Ovary (tissue), 3 donors: ENCODE data around the gene CPT1B.
A peak's percentile ranks its signal among the peaks of the same experiment; 100 is the strongest.

Experiments used
- EP300 ChIP-seq: sonication (generic); formaldehyde crosslinking; IDR thresholded peaks from one replicate; pipeline ENCODE4 v1.6.1; 2017; ENCODE audit warnings: antibody characterized with exemption
- POLR2A ChIP-seq: fragments of 450-650 bp; IDR thresholded peaks from one replicate; pipeline ENCODE4 v1.6.1; 2017; ENCODE audit warnings: antibody characterized with exemption, mild to moderate bottlenecking, moderate library complexity
- TF ChIP-seq, protein P1 (sequence below), 3 donors: fragments of 450-650 bp in 2 of 3; fragments of 200-600 bp in 1 of 3; IDR thresholded peaks; one replicate each; pipeline versions ENCODE4 v1.5.1 to v1.8.0; 2016 to 2022; ENCODE audit warnings: antibody characterized with exemption in 3 of 3, mild to moderate bottlenecking in 1 of 3
- donor health status: DM: no; HTN: no; CAD: no.

DNA sequence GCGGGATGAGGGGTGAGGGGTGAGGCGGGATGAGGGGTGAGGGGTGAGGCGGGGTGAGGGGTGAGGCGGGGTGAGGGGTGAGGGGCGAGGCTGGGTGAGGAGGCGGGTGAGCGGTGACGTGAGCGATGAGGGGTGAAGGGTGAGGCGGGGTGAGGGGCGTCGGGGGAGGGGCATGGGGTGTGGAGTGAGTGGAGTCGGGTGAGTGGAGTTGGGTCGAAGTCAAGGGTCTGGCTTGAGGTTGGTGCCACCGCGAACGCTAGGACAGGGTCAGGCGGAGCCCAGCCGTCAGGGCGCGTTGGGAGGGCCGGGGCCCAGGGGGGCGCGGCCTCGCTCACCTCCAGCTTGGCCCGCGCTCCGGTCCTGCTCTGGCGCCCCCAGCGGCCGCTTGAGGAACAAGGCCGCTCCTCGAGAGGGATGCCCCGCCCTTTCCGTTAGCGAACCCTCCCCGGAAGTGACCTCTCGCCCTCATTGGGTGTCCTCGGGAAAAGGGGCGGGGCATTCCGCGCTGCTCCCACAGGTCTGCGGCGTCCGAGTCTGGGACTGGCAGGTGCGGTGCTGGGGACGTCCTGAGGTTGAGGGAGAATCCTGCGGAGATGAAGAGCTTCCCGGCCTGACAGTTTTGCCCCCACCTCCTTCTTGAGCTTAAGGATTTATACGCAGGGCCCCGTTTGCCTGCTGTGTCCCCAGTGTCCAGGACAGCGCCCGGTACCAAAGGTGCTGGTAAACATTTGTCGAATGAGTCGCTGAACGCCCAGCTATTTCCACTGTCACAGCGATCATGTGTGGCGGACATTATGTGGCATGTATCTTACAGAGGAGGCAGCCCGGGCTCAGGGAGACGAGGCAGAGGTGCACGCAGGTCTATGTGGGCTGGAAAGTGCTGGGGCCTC is 15.5 kb downstream of the CPT1B start, which contains the start of gene SYCE3:
- TF ChIP-seq, protein P1, sequence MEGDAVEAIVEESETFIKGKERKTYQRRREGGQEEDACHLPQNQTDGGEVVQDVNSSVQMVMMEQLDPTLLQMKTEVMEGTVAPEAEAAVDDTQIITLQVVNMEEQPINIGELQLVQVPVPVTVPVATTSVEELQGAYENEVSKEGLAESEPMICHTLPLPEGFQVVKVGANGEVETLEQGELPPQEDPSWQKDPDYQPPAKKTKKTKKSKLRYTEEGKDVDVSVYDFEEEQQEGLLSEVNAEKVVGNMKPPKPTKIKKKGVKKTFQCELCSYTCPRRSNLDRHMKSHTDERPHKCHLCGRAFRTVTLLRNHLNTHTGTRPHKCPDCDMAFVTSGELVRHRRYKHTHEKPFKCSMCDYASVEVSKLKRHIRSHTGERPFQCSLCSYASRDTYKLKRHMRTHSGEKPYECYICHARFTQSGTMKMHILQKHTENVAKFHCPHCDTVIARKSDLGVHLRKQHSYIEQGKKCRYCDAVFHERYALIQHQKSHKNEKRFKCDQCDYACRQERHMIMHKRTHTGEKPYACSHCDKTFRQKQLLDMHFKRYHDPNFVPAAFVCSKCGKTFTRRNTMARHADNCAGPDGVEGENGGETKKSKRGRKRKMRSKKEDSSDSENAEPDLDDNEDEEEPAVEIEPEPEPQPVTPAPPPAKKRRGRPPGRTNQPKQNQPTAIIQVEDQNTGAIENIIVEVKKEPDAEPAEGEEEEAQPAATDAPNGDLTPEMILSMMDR (IDR thresholded peaks at IDR 0.05), result peak; percentile 92 to 99 (median 95)
- no peak for TF ChIP-seq POLR2A
- no peak for TF ChIP-seq EP300
